Breast epithelium (tissue), 4 donors: ENCODE results near the gene OTUD7B. TPM values are rescaled to one million over a fixed set of nuclear protein-coding genes. Genes with fewer than 3 reads are reported as not detected.

ENCODE experiments used
- DNase-seq, 2 donors: peaks; one replicate each; pipeline ENCODE4 v3.0.0-alpha.2; 2019; ENCODE audit warnings: low spot score in 2 of 2
- H3K27ac ChIP-seq, 2 donors: fragments of 200-600 bp; sonication (generic) in 1 of 2; one replicate each; pipeline ENCODE4 v1.5.1; 2016 to 2019; ENCODE audit warnings: mild to moderate bottlenecking in 1 of 2
- H3K27me3 ChIP-seq, 2 donors: fragments of 200-600 bp; sonication (generic) in 1 of 2; one replicate each; pipeline versions ENCODE4 v1.5.1 to v1.6.0; 2017 to 2019; ENCODE audit warnings: control low read depth in 1 of 2, mild to moderate bottlenecking in 1 of 2
- H3K36me3 ChIP-seq: fragments of 200-600 bp; one replicate; pipeline ENCODE4 v1.5.1; 2019
- H3K4me1 ChIP-seq, 2 donors: fragments of 200-600 bp; sonication (generic); one replicate each; pipeline ENCODE4 v1.5.1; 2016 to 2019; ENCODE audit warnings: control low read depth in 1 of 2
- H3K4me3 ChIP-seq, 3 donors: fragments of 200-600 bp; sonication (generic); 1 replicate in 2 of 3; 2 replicates in 1 of 3; pipeline ENCODE4 v1.5.1; 2016 to 2019; ENCODE audit warnings: mild to moderate bottlenecking in 3 of 3, moderate library complexity in 2 of 3
- H3K9me3 ChIP-seq, 2 donors: fragments of 200-600 bp; sonication (generic) in 1 of 2; one replicate each; pipeline ENCODE4 v1.5.1; 2016 to 2019; ENCODE audit warnings: control low read depth in 1 of 2
- CTCF ChIP-seq, 3 donors: fragments of 450-650 bp; IDR thresholded peaks; one replicate each; pipeline ENCODE4 v1.5.1; 2016 to 2017; ENCODE audit warnings: antibody characterized with exemption in 3 of 3, mild to moderate bottlenecking in 3 of 3, moderate library complexity in 3 of 3
- POLR2A ChIP-seq: fragments of 450-650 bp; IDR thresholded peaks from one replicate; pipeline ENCODE4 v1.6.1; 2016; ENCODE audit warnings: antibody characterized with exemption, mild to moderate bottlenecking, moderate library complexity
- POLR2AphosphoS5 ChIP-seq, 3 donors: sonication (generic); formaldehyde crosslinking; IDR thresholded peaks; one replicate each; pipeline ENCODE4 v1.6.1; 2017; ENCODE audit warnings: antibody characterized with exemption in 3 of 3
- intact Hi-C: fragments of 100-400 bp; cut with DNase I; formaldehyde crosslinking; loops from one replicate; pipeline ENCODE4 v1.15.1; 2023; ENCODE audit warnings: low total_unique reads
- total RNA-seq, 3 donors: library from RNA; depleted of rRNA; stranded (reverse); fragments of >200 nt; gene quantifications; one replicate each; pipeline ENCODE4 v1.1.0, GENCODE V29; 2016

The OTUD7B gene
- total RNA-seq, 3 donors from 2014 or later = 22.0 to 32.8 (median 28.1) TPM

GRCh38 chr1:149931212-149931790, 79.2 kb downstream of the OTUD7B start:
- Histone ChIP-seq H3K36me3 (no peaks in the 10 kb centered on the region), H3K4me3 (no peak overlapping the region), H3K9me3 (no peaks in the 10 kb centered on the region), H3K27ac (no peak overlapping the region), H3K27me3 (no peaks in the 10 kb centered on the region), H3K4me1 (peaks cover under 1 to 9% of the 10 kb centered on the region in 2 donors)
- no peak for DNase-seq
- intact Hi-C loops = no loop called here
- TF ChIP-seq POLR2AphosphoS5 (IDR thresholded peaks at IDR 0.05) = no peak
- no peak for TF ChIP-seq POLR2A
- no peak for TF ChIP-seq CTCF (IDR thresholded peaks at IDR 0.05)

- intact Hi-C loops = no loop called here
- H3K4me1 ChIP-seq = peaks cover 5 to 16% of the 10 kb centered on the region in 2 donors
- DNase-seq = no peak
- TF ChIP-seq POLR2AphosphoS5 (IDR thresholded peaks at IDR 0.05) (no peak), POLR2A (no peak), CTCF (IDR thresholded peaks at IDR 0.05) (no peak)
- no peaks in the 10 kb centered on the region for H3K27me3 ChIP-seq
- no peaks in the 10 kb centered on the region for H3K36me3 ChIP-seq
- H3K9me3 ChIP-seq = no peaks in the 10 kb centered on the region
- H3K4me3 ChIP-seq = no peak overlapping the region
- H3K27ac ChIP-seq = no peak overlapping the region
These were observed 80.7 kb downstream of the OTUD7B start for GRCh38 chr1:149929856-149930255.

GRCh38 chr1:149928401-149928724, 82.2 kb downstream of the OTUD7B start:
- H3K4me1 ChIP-seq = peaks cover 5 to 16% of the 10 kb centered on the region in 2 donors
- H3K4me3 ChIP-seq = peak overlapping the region; percentile 84 to 99 (median 92)
- DNase-seq = no peak
- intact Hi-C loops = no loop called here
- H3K9me3 ChIP-seq = no peaks in the 10 kb centered on the region
- no peaks in the 10 kb centered on the region for H3K36me3 ChIP-seq
- H3K27ac ChIP-seq = peak overlapping the region; percentile 97
- H3K27me3 ChIP-seq = no peaks in the 10 kb centered on the region
- TF ChIP-seq POLR2AphosphoS5 (IDR thresholded peaks at IDR 0.05) (no peak), CTCF (IDR thresholded peaks at IDR 0.05) (no peak)

GRCh38 chr1:149927563-149928400, 82.7 kb downstream of the OTUD7B start, which contains the start of gene SF3B4:
Gene SF3B4, minus strand, starts transcription at chr1:149927803. Its CDS starts 44 bp downstream, at chr1:149927759.
- intact Hi-C loops = no loop called here
- Histone ChIP-seq H3K4me1 (peaks cover 5 to 16% of the 10 kb centered on the region in 2 donors), H3K27ac (peak within 1 kb of the TSS; percentile 97), H3K4me3 (peak within 1 kb of the TSS; percentile 84 to 99 (median 92)), H3K9me3 (no peaks in the 10 kb centered on the region), H3K27me3 (no peaks in the 10 kb centered on the region), H3K36me3 (no peaks in the 10 kb centered on the region)
- TF ChIP-seq POLR2AphosphoS5 (IDR thresholded peaks at IDR 0.05) (peak; percentile 89 to 99 (median 98)), CTCF (IDR thresholded peaks at IDR 0.05) (peak in 1 of 3 donors; percentile 26), POLR2A (peak; percentile 97)
- peak; percentile 95 to 97 for DNase-seq

- DNase-seq = no peak
- Histone ChIP-seq H3K9me3 (no peaks in the 10 kb centered on the region), H3K27me3 (no peaks in the 10 kb centered on the region), H3K4me1 (peaks cover 5 to 16% of the 10 kb centered on the region in 2 donors), H3K36me3 (no peaks in the 10 kb centered on the region), H3K27ac (peak overlapping the region; percentile 97), H3K4me3 (peak overlapping the region; percentile 84 to 99 (median 92))
- TF ChIP-seq POLR2AphosphoS5 (IDR thresholded peaks at IDR 0.05) (no peak), CTCF (IDR thresholded peaks at IDR 0.05) (no peak), POLR2A (no peak)
- intact Hi-C loops = no loop called here
These were observed 83.4 kb downstream of the OTUD7B start for GRCh38 chr1:149927056-149927562.
